Effector CD4-positive, alpha-beta T cell (primary cell): ENCODE measurements around the gene RIIAD1.
A peak's percentile ranks its signal among the peaks of the same experiment; 100 is the strongest.
"Not testable (repeated sequence)": the region's sequence is repeated elsewhere in the genome, so short reads cannot be mapped to it uniquely, and the experiment has no call there.

Experiments
- DNase-seq: peaks from one replicate; pipeline ENCODE4 v3.0.0-alpha.2; 2020

Gene RIIAD1

GRCh38 chr1:151737479-151737878 lies 16.2 kb downstream of the RIIAD1 start:
- DNase-seq: no peak

GRCh38 chr1:151739590-151740355 lies 18.5 kb downstream of the RIIAD1 start:
- no peak for DNase-seq

DNA sequence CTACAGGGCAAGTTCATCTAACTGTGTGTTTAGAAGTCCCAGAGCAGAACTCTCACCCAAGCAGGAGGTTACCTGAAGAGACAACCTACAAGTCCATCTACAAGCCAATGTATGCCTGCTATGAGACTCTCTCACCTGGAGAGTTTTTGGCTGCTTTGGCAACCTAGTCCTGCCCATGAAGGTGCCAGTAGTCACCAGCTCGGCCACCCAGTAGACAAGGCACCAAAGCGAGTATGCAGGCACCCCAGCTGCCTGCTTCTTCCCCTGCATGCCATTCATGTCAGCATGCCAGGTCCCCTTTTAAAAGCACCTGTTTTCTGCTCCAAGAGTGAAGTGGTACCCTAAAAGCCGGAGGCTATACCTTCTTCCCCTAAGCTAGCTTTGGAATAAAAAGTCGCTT lies 20.2 kb downstream of the RIIAD1 start:
- no peak for DNase-seq

DNA sequence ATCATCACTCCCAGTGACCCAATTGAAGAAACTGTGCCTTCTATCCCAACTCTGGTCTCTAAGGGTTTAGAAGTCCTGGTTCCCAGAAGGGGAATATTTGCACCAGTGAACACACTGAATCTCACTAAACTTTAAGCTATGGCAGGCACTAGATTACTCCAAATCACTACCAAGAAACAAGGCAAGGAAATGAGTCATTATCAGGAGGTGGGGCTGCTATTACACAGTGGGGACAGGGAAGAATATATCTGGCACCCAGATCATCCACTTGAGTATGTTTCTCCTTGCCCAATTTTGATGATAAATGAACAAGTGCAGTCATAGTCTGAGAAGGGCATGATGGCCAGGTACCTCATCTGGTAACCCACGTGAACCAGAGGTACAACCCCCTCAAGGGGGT lies 35.0 kb downstream of the RIIAD1 start:
- no peak for DNase-seq

- no peak for DNase-seq
Observed at GRCh38 chr1:151759241-151759640, 37.9 kb downstream of the RIIAD1 start.

DNA sequence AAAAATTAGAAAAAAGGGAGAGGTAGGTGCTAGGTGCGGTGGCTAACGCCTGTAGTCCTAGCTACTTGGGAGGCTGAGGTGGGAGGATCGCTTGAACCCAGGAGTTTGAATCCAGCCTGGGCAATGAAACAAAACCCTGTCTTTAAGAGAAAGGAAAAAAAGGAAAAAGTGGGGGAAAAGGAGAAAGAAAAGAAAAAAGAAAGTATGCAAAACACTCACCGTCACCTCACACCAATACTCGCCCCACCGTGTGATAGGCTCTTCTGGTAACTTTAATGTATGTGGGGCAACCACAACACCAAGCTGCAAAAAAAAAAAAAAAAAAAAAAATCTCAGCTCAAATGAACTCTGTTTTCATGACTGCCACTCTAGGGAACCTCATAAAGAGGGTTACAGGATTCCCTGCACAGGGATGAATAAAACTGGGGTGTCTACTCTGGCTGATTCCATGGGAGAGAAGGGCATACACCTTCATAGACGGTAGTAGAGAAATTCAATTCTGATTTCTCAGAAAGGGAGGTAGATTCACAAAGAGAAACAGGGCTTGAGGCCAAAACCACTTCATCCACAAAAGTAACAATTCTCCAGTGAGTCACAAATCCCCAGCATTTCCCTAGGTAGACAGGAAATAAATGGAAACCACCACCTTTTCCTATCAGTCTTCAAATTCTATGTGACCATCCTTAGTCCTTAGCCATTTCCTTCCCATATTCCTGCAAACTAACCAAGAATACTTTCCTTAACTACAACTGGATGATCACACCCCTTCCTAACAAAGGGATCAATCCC lies 39.5 kb downstream of the RIIAD1 start:
- no peak for DNase-seq

DNA sequence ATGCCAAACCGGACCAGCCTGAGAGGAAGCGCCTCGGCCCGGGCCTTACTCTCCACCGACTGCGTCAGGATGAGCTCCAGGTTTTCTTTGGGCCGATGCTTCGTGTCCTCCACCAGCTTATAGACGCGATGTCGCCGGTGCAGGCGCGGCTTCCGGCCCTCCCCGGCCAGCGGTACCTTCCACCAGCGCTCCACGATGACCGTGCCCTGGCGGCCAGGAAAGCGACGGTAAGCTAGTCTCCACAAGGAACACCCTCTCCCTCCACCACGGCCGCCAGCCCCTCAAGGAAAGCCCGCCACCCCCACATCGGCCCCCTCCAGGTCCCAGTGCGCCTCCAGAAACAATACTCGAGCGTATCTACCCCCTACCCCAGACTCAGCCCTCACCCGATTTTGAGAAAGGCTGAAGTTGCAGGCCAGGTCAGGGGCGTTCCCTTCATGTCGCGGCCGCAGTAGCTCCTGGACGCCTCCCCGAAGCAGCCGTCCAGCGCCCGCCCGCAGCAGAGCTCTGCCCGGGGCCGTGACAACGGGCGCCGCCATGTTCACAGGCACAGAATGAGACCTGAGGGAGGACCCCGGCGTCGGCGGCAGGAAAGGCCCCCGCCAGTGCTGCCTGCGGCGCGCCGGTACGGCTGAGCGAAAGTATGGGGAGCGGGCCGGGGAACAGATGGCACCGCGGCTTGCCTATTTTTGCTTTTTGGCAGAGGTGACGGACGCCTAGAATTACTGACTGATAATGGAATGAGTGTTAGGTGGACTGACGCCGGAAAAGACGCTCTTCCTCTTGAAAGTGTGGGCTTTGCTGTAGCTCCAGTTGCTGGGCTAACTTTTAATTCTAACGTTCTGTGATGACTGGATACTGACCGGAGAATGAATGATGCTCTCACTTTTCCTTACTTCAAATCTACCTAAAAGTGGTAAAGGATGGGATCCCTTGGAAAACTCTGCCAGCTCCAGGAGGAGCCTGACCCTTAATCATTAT lies 41.9 kb downstream of the RIIAD1 start, which contains the start of gene MRPL9:
TSS of gene MRPL9 (minus strand) at position 556 of the 981 bp plus-strand sequence. CDS start at position 539, 17 bp downstream.
- peak; percentile 75 for DNase-seq

DNA sequence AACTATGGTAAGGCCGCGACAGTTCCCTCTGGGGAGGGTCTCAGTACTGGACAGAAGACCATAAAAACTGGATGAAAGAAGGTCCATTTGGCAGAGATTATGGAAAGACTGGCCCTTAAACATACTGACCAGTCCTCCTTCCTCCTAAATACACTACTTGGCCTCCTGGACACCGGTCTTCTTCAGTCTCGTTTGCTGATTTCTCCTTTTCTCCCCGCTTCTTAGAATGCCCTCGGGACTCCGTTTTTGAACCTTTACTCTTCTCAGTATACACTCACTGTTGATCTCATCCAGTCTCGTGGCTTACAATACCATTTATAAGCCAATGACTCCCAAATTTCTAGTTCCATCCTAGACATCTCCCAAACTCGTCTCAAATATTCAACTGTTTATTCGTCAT lies 42.7 kb downstream of the RIIAD1 start:
- no peak for DNase-seq

DNA sequence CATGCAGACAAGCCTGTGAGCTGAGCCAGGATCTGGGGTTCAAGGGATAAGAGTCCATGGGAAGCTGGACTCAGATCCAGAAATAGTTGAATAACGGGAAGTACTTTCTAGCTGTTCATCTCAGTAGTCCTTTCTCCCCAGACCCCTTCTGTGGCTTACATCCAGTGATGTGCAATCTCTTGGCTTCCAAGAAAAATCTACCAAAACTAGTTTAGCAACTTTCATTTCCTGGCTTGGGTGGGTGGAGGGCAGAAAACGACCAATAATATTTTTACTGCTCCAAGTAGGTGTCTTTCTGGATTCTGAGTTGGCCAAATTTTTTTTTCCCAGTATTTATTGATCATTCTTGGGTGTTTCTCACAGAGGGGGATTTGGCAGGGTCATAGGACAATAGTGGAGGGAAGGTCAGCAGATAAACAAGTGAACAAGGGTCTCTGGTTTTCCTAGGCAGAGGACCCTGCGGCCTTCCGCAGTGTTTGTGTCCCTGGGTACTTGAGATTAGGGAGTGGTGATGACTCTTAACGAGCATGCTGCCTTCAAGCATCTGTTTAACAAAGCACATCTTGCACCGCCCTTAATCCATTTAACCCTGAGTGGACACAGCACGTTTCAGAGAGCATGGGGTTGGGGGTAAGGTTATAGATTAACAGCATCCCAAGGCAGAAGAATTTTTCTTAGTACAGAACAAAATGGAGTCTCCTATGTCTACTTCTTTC lies 47.2 kb downstream of the RIIAD1 start:
- not testable (repeated sequence) for DNase-seq

DNA sequence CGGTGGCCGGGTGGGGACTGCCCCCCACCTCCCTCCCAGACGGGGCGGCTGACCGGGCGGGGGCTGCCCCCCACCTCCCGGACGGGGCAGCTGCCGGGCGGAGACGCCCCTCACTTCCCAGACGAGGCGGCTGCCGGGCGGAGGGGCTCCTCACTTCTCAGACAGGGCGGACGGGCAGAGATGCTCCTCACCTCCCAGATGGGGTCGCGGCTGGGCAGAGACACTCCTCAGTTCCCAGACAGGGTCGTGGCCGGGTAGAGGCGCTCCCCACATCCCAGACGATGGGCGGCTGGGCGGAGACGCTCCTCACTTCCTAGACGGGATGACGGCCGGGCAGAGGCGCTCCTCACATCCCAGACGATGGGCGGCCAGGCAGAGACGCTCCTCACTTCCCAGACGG lies 47.9 kb downstream of the RIIAD1 start:
- not testable (repeated sequence) for DNase-seq

DNA sequence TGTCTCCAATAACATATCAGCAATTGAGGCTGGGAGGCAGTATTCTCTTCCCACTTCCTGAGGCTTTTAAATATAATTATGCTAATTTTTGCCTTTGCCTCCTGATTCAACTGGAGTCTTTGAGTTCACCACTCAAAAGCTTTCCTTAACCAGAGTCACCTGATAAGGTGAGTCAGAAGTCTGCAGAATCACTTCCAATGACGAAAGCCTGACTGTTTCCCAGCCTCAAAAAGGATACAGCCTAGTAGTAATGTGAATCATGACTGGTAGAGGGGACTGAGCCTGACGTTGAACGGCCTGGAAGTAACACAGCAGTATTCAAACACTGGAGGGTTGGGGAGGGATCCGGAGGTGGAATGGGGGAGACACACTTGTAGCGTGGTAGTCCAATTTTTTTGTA lies 52.4 kb downstream of the RIIAD1 start:
- no peak for DNase-seq

DNA sequence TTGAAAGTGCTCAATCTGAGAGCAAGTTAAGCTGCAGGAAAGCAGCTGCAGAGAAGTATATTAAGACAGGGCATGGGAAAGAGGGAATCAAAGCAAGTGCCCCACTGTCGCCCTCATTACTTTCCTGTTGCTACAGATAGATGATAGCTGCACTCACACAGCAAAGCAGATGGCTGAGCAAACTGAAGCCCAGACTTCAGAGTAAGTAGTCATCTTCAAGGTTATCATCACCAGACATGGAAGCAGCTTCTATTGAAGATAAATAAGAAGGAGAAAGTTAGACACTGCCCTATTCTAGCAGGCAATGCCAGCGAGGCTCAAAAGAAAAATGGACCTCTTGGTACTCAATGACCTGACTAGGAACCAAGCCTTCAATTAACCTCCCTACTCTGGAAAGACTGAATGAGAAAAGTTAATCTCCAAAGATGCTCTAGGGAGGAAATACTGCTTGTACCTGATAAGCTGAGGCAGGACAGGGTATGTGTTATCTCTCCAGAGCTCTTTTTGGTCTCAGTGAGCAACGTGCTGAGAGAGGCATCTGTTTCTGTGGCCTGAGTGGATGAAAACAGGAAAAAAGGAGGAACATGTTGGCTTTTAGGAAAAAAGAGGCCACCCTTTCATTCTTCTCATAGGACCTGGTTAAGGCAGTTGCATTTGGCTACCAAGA lies 53.1 kb downstream of the RIIAD1 start:
- DNase-seq: no peak

- no peak for DNase-seq
Observed at GRCh38 chr1:151775894-151776664, 54.8 kb downstream of the RIIAD1 start.

DNA sequence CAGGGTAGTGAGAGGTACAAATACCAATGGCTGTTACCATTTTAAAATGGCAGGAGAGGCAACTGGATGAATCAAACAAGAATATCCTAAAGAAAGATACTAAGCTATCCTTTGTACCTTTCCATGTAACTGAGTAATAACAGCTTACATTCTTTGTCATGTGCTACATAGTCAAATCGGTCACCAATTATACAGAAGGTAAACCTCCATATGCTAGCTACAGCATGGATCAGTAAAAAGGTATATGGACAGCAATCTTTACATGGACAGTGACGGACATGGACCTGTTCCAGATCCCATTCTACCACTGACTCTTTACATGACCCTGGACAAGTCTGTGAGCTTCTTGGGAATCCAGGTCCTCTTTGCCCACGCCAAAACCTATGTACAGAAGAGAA lies 55.3 kb downstream of the RIIAD1 start:
- no peak for DNase-seq

- no peak for DNase-seq
Observed at GRCh38 chr1:151777317-151777716, 56.0 kb downstream of the RIIAD1 start.
